Sigmoid colon (tissue), 7 donors: ENCODE data around the gene MACROD2. TPM values are rescaled to one million over a fixed set of nuclear protein-coding genes. Genes with fewer than 3 reads are reported as not detected.

ENCODE experiments used
- DNase-seq: peaks from one replicate; pipeline ENCODE4 v3.0.0-alpha.2; 2019
- H3K27ac ChIP-seq, 4 donors: fragments of 200-600 bp; sonication (generic); one replicate each; pipeline ENCODE4 v1.5.1; 2016 to 2019; ENCODE audit warnings: mild to moderate bottlenecking in 1 of 4
- H3K27me3 ChIP-seq, 3 donors: fragments of 200-600 bp; sonication (generic); one replicate each; pipeline ENCODE4 v1.5.1; 2019; ENCODE audit warnings: mild to moderate bottlenecking in 1 of 3
- H3K36me3 ChIP-seq, 4 donors: fragments of 200-600 bp; sonication (generic); one replicate each; pipeline ENCODE4 v1.5.1; 2016 to 2019
- H3K4me1 ChIP-seq, 4 donors: fragments of 200-600 bp; sonication (generic); one replicate each; pipeline ENCODE4 v1.5.1; 2017 to 2019
- H3K4me3 ChIP-seq, 4 donors: fragments of 200-600 bp; sonication (generic); one replicate each; pipeline ENCODE4 v1.5.1; 2017 to 2019; ENCODE audit warnings: mild to moderate bottlenecking in 2 of 4, moderate library complexity in 1 of 4
- H3K9me3 ChIP-seq, 4 donors: fragments of 200-600 bp in 3 of 4; sonication (generic) in 3 of 4; one replicate each; pipeline versions ENCODE4 v1.5.1 to v1.6.1; 2013 to 2019
- CTCF ChIP-seq, 4 experiments: fragments of 450-650 bp in 3 of 4; fragments of 200-600 bp in 1 of 4; IDR thresholded peaks; one replicate each; pipeline ENCODE4 v1.5.1; 2016 to 2019; ENCODE audit warnings: antibody characterized with exemption in 4 of 4, mild to moderate bottlenecking in 3 of 4, moderate library complexity in 2 of 4
- EP300 ChIP-seq, 4 donors: sonication (generic); formaldehyde crosslinking; IDR thresholded peaks; one replicate each; pipeline ENCODE4 v1.6.1; 2017; ENCODE audit warnings: antibody characterized with exemption in 4 of 4
- POLR2A ChIP-seq, 2 donors: fragments of 450-650 bp; IDR thresholded peaks; one replicate each; pipeline ENCODE4 v1.6.1; 2016; ENCODE audit warnings: antibody characterized with exemption in 2 of 2, mild to moderate bottlenecking in 2 of 2, moderate library complexity in 2 of 2
- POLR2AphosphoS5 ChIP-seq, 4 donors: sonication (generic); formaldehyde crosslinking; IDR thresholded peaks; one replicate each; pipeline ENCODE4 v1.6.1; 2017; ENCODE audit warnings: antibody characterized with exemption in 4 of 4
- WGBS, 2 donors: extraction: QIAGEN DNeasy Blood & Tissue Kit; methylation state at CpG; one replicate each; pipeline ENCODE4 v1.1.7; 2013; 5-methylcytosine and 5-hydroxymethylcytosine counted together
- intact Hi-C: fragments of 100-400 bp; cut with DNase I; formaldehyde crosslinking; loops from one replicate; pipeline ENCODE4 v1.15.1; 2023
- polyA plus RNA-seq, 3 donors: library from polyadenylated mRNA; stranded (reverse); fragments of 200-250 nt; gene quantifications; one replicate each; pipeline ENCODE4 v1.2.3, GENCODE V29; 2013
- total RNA-seq, 4 donors: library from RNA; depleted of rRNA; stranded (reverse); fragments of >200 nt; gene quantifications; one replicate each; pipeline ENCODE4 v1.1.0, GENCODE V29; 2016
- donor health status: healthy with polysubstance abuse.
- donor health status: Bipolar disorder and iron deficiency.
- donor health status: healthy.

MACROD2 gene
- total and polyA plus RNA-seq, 7 donors, result 1.2 to 22.4 (median 5.8) TPM

DNA sequence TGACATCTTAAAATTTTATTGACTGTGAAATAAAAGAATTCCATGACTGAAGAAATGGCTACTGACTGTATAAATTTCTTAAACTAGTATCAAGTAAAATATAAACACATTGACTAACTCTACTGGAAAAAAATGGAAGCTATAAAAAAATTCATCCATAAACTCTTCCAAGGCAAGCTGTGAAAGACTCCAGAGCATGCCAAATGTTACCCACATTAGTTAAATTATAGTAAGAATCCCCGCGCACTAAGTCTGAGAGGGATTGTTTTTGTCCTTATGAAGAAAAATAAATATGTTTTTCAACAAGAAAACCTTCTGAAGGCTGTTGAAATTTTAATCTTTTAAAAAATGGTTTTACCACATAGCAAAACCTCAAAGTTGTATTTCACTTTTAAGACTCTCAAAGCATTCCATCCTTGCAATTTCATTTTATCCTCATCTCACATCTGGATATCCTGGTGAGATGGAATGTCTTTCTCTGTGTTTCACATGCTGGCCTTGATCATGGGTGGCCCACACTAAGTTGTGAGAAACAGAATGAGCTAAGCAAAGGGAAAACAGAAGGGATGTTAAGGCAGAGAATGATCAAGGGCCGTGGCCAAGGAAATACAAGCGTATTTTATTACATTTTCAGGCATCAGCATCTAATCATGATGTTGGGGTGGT lies 1845.5 kb downstream of the MACROD2 start:
- no peak for DNase-seq
- Histone ChIP-seq H3K36me3 (no peaks in the 10 kb centered on the region), H3K4me3 (no peak overlapping the region), H3K9me3 (no peaks in the 10 kb centered on the region), H3K27ac (no peak overlapping the region), H3K4me1 (peaks cover 0 to 8% (median 0%) of the 10 kb centered on the region in 4 donors), H3K27me3 (no peaks in the 10 kb centered on the region)
- intact Hi-C loops, result no loop called here
- TF ChIP-seq CTCF (IDR thresholded peaks at IDR 0.05) (no peak), POLR2A (IDR thresholded peaks at IDR 0.05) (no peak), POLR2AphosphoS5 (IDR thresholded peaks at IDR 0.05) (no peak), EP300 (IDR thresholded peaks at IDR 0.05) (no peak)
- 44 to 70% methylated on average over 4 of the region's 4 CpGs for WGBS, 2 donors

DNA sequence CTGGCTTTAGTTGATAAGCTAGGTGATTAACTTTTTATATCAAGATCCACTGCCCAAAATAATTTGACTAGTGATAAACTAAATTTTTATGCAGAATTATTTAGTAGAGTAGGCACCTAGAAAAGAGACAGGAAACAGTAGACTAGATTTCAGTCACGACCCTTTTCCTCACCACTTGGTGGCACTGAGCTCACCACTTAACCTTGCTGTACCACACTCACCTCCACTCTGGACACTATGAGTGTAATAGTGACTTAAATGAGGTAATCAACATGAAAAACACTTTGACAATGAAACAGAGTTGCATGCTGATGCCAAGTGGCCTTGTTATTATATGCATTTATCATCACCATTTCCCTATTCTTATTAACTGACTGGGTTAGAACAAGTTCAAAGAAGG lies 1847.6 kb downstream of the MACROD2 start:
- 37 to 49% methylated on average over 1 of the region's 1 CpG for WGBS, 2 donors
- no peaks in the 10 kb centered on the region for H3K9me3 ChIP-seq
- no peaks in the 10 kb centered on the region for H3K27me3 ChIP-seq
- intact Hi-C loops, result no loop called here
- peaks cover 0 to 8% (median 0%) of the 10 kb centered on the region in 4 donors for H3K4me1 ChIP-seq
- DNase-seq, result no peak
- TF ChIP-seq CTCF (IDR thresholded peaks at IDR 0.05), result no peak
- no peak for TF ChIP-seq EP300 (IDR thresholded peaks at IDR 0.05)
- TF ChIP-seq POLR2A (IDR thresholded peaks at IDR 0.05), result no peak
- TF ChIP-seq POLR2AphosphoS5 (IDR thresholded peaks at IDR 0.05), result no peak
- H3K36me3 ChIP-seq, result no peaks in the 10 kb centered on the region
- H3K27ac ChIP-seq, result no peak overlapping the region
- no peak overlapping the region for H3K4me3 ChIP-seq

GRCh38 chr20:15843777-15844176 lies 1848.5 kb downstream of the MACROD2 start:
- peaks cover 0 to 8% (median 0%) of the 10 kb centered on the region in 4 donors for H3K4me1 ChIP-seq
- no peaks in the 10 kb centered on the region for H3K9me3 ChIP-seq
- DNase-seq, result no peak
- intact Hi-C loops, result no loop called here
- H3K27me3 ChIP-seq, result no peaks in the 10 kb centered on the region
- H3K36me3 ChIP-seq, result no peaks in the 10 kb centered on the region
- H3K27ac ChIP-seq, result no peak overlapping the region
- WGBS, 2 donors, result 22 to 63% methylated on average over 1 of the region's 1 CpG
- no peak for TF ChIP-seq CTCF (IDR thresholded peaks at IDR 0.05)
- no peak for TF ChIP-seq EP300 (IDR thresholded peaks at IDR 0.05)
- no peak for TF ChIP-seq POLR2A (IDR thresholded peaks at IDR 0.05)
- TF ChIP-seq POLR2AphosphoS5 (IDR thresholded peaks at IDR 0.05), result no peak
- H3K4me3 ChIP-seq, result no peak overlapping the region

GRCh38 chr20:15847196-15847784 lies 1852.0 kb downstream of the MACROD2 start:
- intact Hi-C loops, result no loop called here
- TF ChIP-seq POLR2A (IDR thresholded peaks at IDR 0.05) (no peak), CTCF (IDR thresholded peaks at IDR 0.05) (no peak), POLR2AphosphoS5 (IDR thresholded peaks at IDR 0.05) (no peak), EP300 (IDR thresholded peaks at IDR 0.05) (no peak)
- 77 to 78% methylated on average over 8 of the region's 8 CpGs for WGBS, 2 donors

More at GRCh38 chr20:15847196-15847784, 1852.0 kb downstream of the MACROD2 start:
- H3K36me3 ChIP-seq, result no peaks in the 10 kb centered on the region
- DNase-seq, result no peak
- no peaks in the 10 kb centered on the region for H3K4me1 ChIP-seq
- no peaks in the 10 kb centered on the region for H3K27me3 ChIP-seq
- H3K27ac ChIP-seq, result no peak overlapping the region
- no peaks in the 10 kb centered on the region for H3K9me3 ChIP-seq
- no peak overlapping the region for H3K4me3 ChIP-seq
